ENCODE data around the gene GPD1. TPM values are rescaled to one million over a fixed set of nuclear protein-coding genes. Genes with fewer than 3 reads are reported as not detected.

Gene GPD1
- total and polyA plus RNA-seq, 9 of the 15 experiments (the other 6 are each of a cell fraction or from before 2014, with no cell fraction given): 0.13 to 1.00 (median 0.55) TPM

DNA sequence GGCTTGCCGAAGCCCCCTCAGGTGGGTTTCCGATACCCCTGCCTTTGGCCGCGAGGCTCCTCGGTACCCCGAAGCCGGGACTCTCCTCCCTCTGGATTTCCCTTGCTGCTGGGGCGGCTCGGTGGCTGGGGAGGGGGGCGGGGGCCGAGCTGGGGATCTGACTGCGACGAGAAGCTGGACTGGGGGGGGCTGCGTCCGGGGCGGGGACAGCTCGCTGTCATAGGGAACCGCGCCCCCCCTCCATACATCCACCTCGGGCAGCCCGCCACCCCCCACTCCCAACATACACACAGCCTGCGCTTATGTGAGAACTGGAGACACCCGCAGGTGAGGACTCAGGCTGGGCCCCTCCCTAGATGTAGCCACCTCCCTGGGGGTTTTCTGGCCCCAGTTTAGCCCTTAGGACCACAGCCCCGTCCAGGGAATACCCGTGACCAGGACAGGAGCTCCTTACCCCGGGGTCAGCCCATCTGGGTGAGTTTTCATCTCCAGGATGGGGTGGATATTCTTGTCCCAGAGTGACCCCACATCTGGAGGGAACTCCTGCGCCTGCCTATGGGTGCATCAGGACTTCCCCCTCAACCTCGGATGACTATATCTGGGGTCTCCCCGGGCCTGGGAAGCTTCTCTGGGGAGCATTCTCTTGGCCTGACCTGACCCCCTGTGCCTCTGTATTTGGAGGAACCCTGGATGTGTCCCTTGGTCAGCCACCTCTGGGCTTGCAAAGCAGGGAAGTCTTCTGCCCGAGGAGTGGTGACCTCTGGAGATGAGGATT is 45.7 kb upstream of the GPD1 start (continued):
- TF ChIP-seq, protein P1, sequence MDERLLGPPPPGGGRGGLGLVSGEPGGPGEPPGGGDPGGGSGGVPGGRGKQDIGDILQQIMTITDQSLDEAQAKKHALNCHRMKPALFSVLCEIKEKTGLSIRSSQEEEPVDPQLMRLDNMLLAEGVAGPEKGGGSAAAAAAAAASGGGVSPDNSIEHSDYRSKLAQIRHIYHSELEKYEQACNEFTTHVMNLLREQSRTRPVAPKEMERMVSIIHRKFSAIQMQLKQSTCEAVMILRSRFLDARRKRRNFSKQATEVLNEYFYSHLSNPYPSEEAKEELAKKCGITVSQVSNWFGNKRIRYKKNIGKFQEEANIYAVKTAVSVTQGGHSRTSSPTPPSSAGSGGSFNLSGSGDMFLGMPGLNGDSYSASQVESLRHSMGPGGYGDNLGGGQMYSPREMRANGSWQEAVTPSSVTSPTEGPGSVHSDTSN (CRISPR knock-in tag; IDR thresholded peaks at IDR 0.05; ENCODE audit: low read depth): no peak
- TF ChIP-seq, protein P1 (tag; conservative IDR thresholded peaks at IDR 0.05; ENCODE audit: low read depth): no peak
- TF ChIP-seq MCM3 (IDR thresholded peaks at IDR 0.05) (no peak), ZNF445 (CRISPR knock-in tag; IDR thresholded peaks at IDR 0.05; ENCODE audit: low read depth) (no peak)

DNA sequence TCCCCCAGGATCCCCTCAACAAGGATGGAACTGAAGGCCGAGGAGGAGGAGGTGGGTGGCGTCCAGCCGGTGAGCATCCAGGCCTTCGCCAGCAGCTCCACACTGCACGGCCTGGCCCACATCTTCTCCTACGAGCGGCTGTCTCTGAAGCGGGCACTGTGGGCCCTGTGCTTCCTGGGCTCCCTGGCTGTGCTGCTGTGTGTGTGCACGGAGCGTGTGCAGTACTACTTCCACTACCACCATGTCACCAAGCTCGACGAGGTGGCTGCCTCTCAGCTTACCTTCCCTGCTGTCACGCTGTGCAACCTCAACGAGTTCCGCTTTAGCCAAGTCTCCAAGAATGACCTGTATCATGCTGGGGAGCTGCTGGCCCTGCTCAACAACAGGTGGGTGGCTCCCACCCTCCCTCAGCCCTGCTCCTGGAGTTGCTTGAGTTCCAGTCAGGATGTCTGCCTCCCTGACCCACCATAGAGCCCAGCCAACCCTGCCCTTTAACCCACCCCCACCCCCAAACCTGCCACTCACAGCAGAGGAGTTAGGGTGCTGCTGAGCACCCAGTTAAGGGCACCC is 45.0 kb upstream of the GPD1 start:
- WGBS (ENCODE audit: insufficient coverage, low coverage, missing lambda C conversion rate): 40% methylated on average over 12 of the region's 15 CpGs
- BruUV-seq (replicated peaks): no TSS peak

More for the DNA sequence above, 45.0 kb upstream of the GPD1 start:
- no peak overlapping the region for H2AFZ ChIP-seq (ENCODE audit: low read depth, low read length)
- FAIRE-seq: no peak
- no peak overlapping the region for H3K4me2 ChIP-seq (ENCODE audit: insufficient read depth, low read length)
- no peak for DNase-seq (ENCODE audit: extremely low read depth in 1 of 4, low spot score in 3 of 4)
- H3K4me3 ChIP-seq: no peak overlapping the region
- no peaks in the 10 kb centered on the region for H3K9me3 ChIP-seq (replicated peaks; ENCODE audit: control insufficient read depth, insufficient read depth, low read depth, low read length)
- no peaks in the 10 kb centered on the region for H3K36me3 ChIP-seq (ENCODE audit: control insufficient read depth, insufficient read depth, low read length)
- H4K20me1 ChIP-seq (replicated peaks; ENCODE audit: control insufficient read depth, insufficient read depth, low read length): peaks cover 25% of the 10 kb centered on the region
- H3K27ac ChIP-seq (ENCODE audit: extremely low read depth, low read depth, low read length): no peak overlapping the region
- in situ Hi-C loops (cut with MboI): loop anchor here (5.0 kb wide), 1 partner anchor 282 kb away; no protein-coding TSS in a partner anchor
- H3K79me2 ChIP-seq (ENCODE audit: control insufficient read depth, insufficient read depth, low read length): no peaks in the 10 kb centered on the region
- no peak overlapping the region for H3K9ac ChIP-seq (ENCODE audit: insufficient read depth in 1 of 2, low read depth in 2 of 2, low read length in 2 of 2)
- H3K4me1 ChIP-seq (replicated peaks in 1 of 2; ENCODE audit: control insufficient read depth in 2 of 2, insufficient read depth in 2 of 2, low read length in 2 of 2): peaks cover 8 to 30% of the 10 kb centered on the region in 2 experiments; a peak in 4 of 5 replicates
- no peaks in the 10 kb centered on the region for H3K9me1 ChIP-seq (ENCODE audit: control insufficient read depth, insufficient read depth, low read length)
- ChIA-PET POLR2A (interaction anchor here (0.8 to 1.4 kb wide), 4 partner anchors 8 to 93 kb away, joined by 3 to 5 read pairs (median 3); no protein-coding TSS in a partner anchor), CTCF (ENCODE audit: low intra/inter-chr PET ratio) (interaction anchor here (0.9 to 1.4 kb wide), 2 partner anchors 12 to 92 kb away, joined by 3 read pairs; no protein-coding TSS in a partner anchor)
- intact Hi-C loops (cut with micrococcal nuclease): loop anchor here (5.0 kb wide), 1 partner anchor 282 kb away; no protein-coding TSS in a partner anchor
- H3K27me3 ChIP-seq (ENCODE audit: control insufficient read depth in 2 of 2, insufficient read depth in 2 of 2, low read length in 2 of 2): peaks cover 14 to 56% of the 10 kb centered on the region in 2 experiments; a peak in 4 of 5 replicates
- TF ChIP-seq, protein P2, sequence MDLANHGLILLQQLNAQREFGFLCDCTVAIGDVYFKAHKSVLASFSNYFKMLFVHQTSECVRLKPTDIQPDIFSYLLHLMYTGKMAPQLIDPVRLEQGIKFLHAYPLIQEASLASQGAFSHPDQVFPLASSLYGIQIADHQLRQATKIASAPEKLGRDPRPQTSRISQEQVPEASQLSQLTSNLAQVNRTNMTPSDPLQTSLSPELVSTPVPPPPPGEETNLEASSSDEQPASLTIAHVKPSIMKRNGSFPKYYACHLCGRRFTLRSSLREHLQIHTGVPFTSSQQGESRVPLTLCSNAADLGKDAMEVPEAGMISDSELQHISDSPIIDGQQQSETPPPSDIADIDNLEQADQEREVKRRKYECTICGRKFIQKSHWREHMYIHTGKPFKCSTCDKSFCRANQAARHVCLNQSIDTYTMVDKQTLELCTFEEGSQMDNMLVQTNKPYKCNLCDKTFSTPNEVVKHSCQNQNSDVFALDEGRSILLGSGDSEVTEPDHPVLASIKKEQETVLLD (IDR thresholded peaks at IDR 0.05): no peak
- no peak for TF ChIP-seq FOXK1 (CRISPR knock-in tag; IDR thresholded peaks at IDR 0.05; ENCODE audit: borderline replicate concordance)
- ATAC-seq: no peak
